OCI-LY7 (cell line): ENCODE data around the gene ZNF138. TPM values are rescaled to one million over a fixed set of nuclear protein-coding genes. Genes with fewer than 3 reads are reported as not detected.
A peak's percentile ranks its signal among the peaks of the same experiment; 100 is the strongest.
"Not testable (repeated sequence)": the region's sequence is repeated elsewhere in the genome, so short reads cannot be mapped to it uniquely, and the experiment has no call there.

Experiments used
- BruUV-seq: library from RNA; stranded (reverse); fragments of 400-500 nt; replicated peaks from 2 replicates; lab custom pipeline; 2021; lab: Mats Ljungman, UMichigan
- CTCF ChIA-PET: fragments of 300-600 bp; sonication (Branson Sonifier 250); formaldehyde crosslinking; loops from one replicate; lab custom pipeline; 2022; ENCODE audit warnings: antibody characterized with exemption; ENCODE audit not compliant: unreplicated experiment; lab: Charles Lee
- POLR2A ChIA-PET: fragments of 300-600 bp; sonication (Branson Sonifier 250); formaldehyde crosslinking; loops from one replicate; lab custom pipeline; 2022; ENCODE audit warnings: antibody characterized with exemption; lab: Charles Lee
- DNase-seq: peaks from one replicate; pipeline ENCODE4 v3.0.0-alpha.2; 2015; ENCODE audit warnings: low spot score
- H2AFZ ChIP-seq: fragments of 200-600 bp; sonication (generic), shearing (Covaris generic); 2 replicates; pipeline ENCODE4 v1.6.1; 2014; ENCODE audit warnings: mild to moderate bottlenecking, antibody characterized with exemption, low read length, moderate library complexity
- H3K27ac ChIP-seq: fragments of 200-600 bp; sonication (generic); 2 replicates; pipeline ENCODE4 v1.5.1; 2014; ENCODE audit warnings: mixed run types, low read depth, mild to moderate bottlenecking, moderate library complexity, low read length, inconsistent platforms; ENCODE audit not compliant: poor library complexity, severe bottlenecking
- H3K36me3 ChIP-seq: fragments of 200-600 bp; sonication (generic); 2 replicates; pipeline ENCODE4 v1.6.1; 2014; ENCODE audit warnings: mild to moderate bottlenecking, antibody characterized with exemption, low read length, moderate library complexity, mixed read lengths; ENCODE audit not compliant: insufficient read depth
- H3K4me1 ChIP-seq: fragments of 200-600 bp; sonication (generic); 2 replicates; pipeline ENCODE4 v1.5.1; 2014; ENCODE audit warnings: mild to moderate bottlenecking, low read length; ENCODE audit not compliant: insufficient read depth, poor library complexity, severe bottlenecking
- H3K4me2 ChIP-seq: fragments of 200-600 bp; sonication (generic); 2 replicates; pipeline ENCODE4 v1.6.1; 2014; ENCODE audit warnings: mild to moderate bottlenecking, low read length
- H3K4me3 ChIP-seq: fragments of 200-600 bp; sonication (generic); 2 replicates; pipeline ENCODE4 v1.5.1; 2014; ENCODE audit warnings: mild to moderate bottlenecking, low read depth, low read length; ENCODE audit not compliant: poor library complexity, severe bottlenecking
- H3K79me2 ChIP-seq: fragments of 200-600 bp; sonication (generic); 2 replicates; pipeline ENCODE4 v1.6.1; 2016; ENCODE audit warnings: low read depth, mild to moderate bottlenecking, low read length, moderate library complexity, mixed read lengths; ENCODE audit not compliant: insufficient read depth
- H3K9me2 ChIP-seq: fragments of 200-600 bp; sonication (generic); 2 replicates; pipeline ENCODE4 v1.6.1; 2016; ENCODE audit warnings: mild to moderate bottlenecking, low read length, mixed read lengths; ENCODE audit not compliant: insufficient read depth
- H3K9me3 ChIP-seq: fragments of 200-600 bp; sonication (generic); 2 replicates; pipeline ENCODE4 v1.6.1; 2014; ENCODE audit warnings: mild to moderate bottlenecking, mixed run types, low read length, mixed read lengths
- H4K20me1 ChIP-seq: fragments of 200-600 bp; sonication (generic); 2 replicates; pipeline ENCODE4 v1.6.1; 2014; ENCODE audit warnings: mild to moderate bottlenecking, antibody characterized with exemption, low read length, moderate library complexity, mixed read lengths; ENCODE audit not compliant: insufficient read depth
- CTCF ChIP-seq: fragments of 200-600 bp; sonication (generic); conservative IDR thresholded peaks from 2 replicates; pipeline ENCODE4 v1.5.1; 2014; ENCODE audit warnings: mild to moderate bottlenecking, antibody characterized with exemption, low read length, moderate library complexity, mixed read lengths
- EZH2phosphoT487 ChIP-seq: fragments of 200-600 bp; sonication (generic); IDR thresholded peaks from 2 replicates; pipeline ENCODE4 v1.6.1; 2018; ENCODE audit warnings: low read depth, borderline replicate concordance, mild to moderate bottlenecking, mixed run types, antibody characterized with exemption, low read length, moderate library complexity, mixed read lengths
- intact Hi-C: fragments of 100-400 bp; cut with micrococcal nuclease; formaldehyde crosslinking; loops from one replicate; pipeline ENCODE4 v1.10.0; 2022; ENCODE audit not compliant: unreplicated experiment
- total RNA-seq, 2 experiments: library from RNA; depleted of rRNA in 1 of 2; stranded (reverse); fragments of >200 nt in 1 of 2; shearing (Covaris generic) in 1 of 2; gene quantifications; 2 replicates each; pipeline ENCODE4 v1.2.3, GENCODE V29; 2014 to 2022

The ZNF138 gene
- total RNA-seq, 2 experiments from 2014 or later, result 23.5 to 25.6 TPM

GRCh38 chr7:64787295-64787694 lies 6.9 kb upstream of the ZNF138 start:
- CTCF ChIA-PET, result no interaction called here
- Histone ChIP-seq H4K20me1 (no peaks in the 10 kb centered on the region), H3K4me3 (no peak overlapping the region), H3K4me2 (no peak overlapping the region), H3K4me1 (no peaks in the 10 kb centered on the region), H3K79me2 (no peaks in the 10 kb centered on the region), H3K9me3 (no peaks in the 10 kb centered on the region), H2AFZ (no peak overlapping the region), H3K9me2 (no peaks in the 10 kb centered on the region; the same call in 1 of the 2 replicates), H3K27ac (no peak overlapping the region), H3K36me3 (no peaks in the 10 kb centered on the region)
- intact Hi-C loops, result no loop called here
- no peak for DNase-seq
- POLR2A ChIA-PET, result interaction anchor here (0.6 kb wide), 1 partner anchor 16 kb away, joined by 4 read pairs; no protein-coding TSS in a partner anchor
- TF ChIP-seq CTCF (no peak), EZH2phosphoT487 (no peak)
- no TSS peak for BruUV-seq

DNA sequence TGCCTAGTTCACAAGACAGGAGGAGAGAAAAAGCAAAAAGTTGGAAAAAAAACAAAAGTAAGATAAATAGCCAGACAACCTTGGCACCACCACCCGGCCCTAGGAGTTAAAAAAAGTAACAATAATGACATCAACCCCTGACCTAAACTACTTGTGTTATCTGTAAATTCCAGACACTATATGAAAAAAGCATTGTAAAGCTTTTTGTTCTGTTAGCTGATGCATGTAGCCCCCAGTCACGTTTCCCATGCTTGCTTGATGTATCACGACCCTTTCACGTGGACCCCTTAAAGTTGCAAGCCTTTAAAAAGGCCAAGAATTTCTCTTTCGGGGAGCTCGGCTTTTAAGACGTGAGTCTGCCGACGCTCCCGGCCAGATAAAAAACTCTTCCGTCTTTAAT lies 5.0 kb upstream of the ZNF138 start:
- intact Hi-C loops, H4K20me1 ChIP-seq, H3K36me3 ChIP-seq, H3K27ac ChIP-seq, CTCF ChIA-PET, H3K79me2 ChIP-seq, DNase-seq, H3K4me3 ChIP-seq, H3K9me2 ChIP-seq, BruUV-seq, H3K9me3 ChIP-seq, H2AFZ ChIP-seq, H3K4me1 ChIP-seq, H3K4me2 ChIP-seq: not testable (repeated sequence)
- POLR2A ChIA-PET, result interaction anchor here (0.6 kb wide), 1 partner anchor 10 kb away, joined by 3 read pairs; no protein-coding TSS in a partner anchor

- CTCF ChIA-PET, result no interaction called here
- H3K4me2 ChIP-seq, result peak overlapping the region; percentile 49; the same call in 1 of the 2 replicates
- H2AFZ ChIP-seq, result peak overlapping the region; percentile 82; the same call in 1 of the 2 replicates
These were observed 997 bp upstream of the ZNF138 start for GRCh38 chr7:64793106-64793755.

More at GRCh38 chr7:64793106-64793755, 997 bp upstream of the ZNF138 start:
- POLR2A ChIA-PET, result interaction anchor here (0.6 to 2.8 kb wide), 11 partner anchors 7 to 473 kb away, joined by 3 to 16 read pairs (median 4); no protein-coding TSS in a partner anchor
- Histone ChIP-seq H3K9me2 (no peaks in the 10 kb centered on the region), H3K9me3 (no peaks in the 10 kb centered on the region), H3K36me3 (peaks cover 26% of the 10 kb centered on the region), H3K79me2 (peaks cover 38% of the 10 kb centered on the region), H3K4me3 (no peak overlapping the region), H4K20me1 (peaks cover 15% of the 10 kb centered on the region; the same call in 1 of the 2 replicates), H3K27ac (peak overlapping the region; percentile 85), H3K4me1 (peaks cover 29% of the 10 kb centered on the region)
- intact Hi-C loops, result loop anchor here (5.0 kb wide), 2 partner anchors 114 to 126 kb away; partner anchors contain the start of gene ZNF107
- BruUV-seq, result no TSS peak
- no peak for DNase-seq
- TF ChIP-seq EZH2phosphoT487 (no peak), CTCF (no peak)
